Measurements from ENCODE around the gene MBTPS1.

The MBTPS1 gene

GRCh38 chr16:84047626-84048025, 69.1 kb downstream of the MBTPS1 start:
- H3K27me3 Mint-ChIP-seq, result peaks cover 26% of the 10 kb centered on the region
- peaks cover 33% of the 10 kb centered on the region for H3K36me3 Mint-ChIP-seq
- no peaks in the 10 kb centered on the region for H3K9me3 Mint-ChIP-seq
- H3K27ac Mint-ChIP-seq, result no peak overlapping the region
- peak; percentile 9 for ATAC-seq
- H3K4me3 Mint-ChIP-seq, result no peak overlapping the region
- H3K4me1 Mint-ChIP-seq, result peaks cover 6% of the 10 kb centered on the region

DNA sequence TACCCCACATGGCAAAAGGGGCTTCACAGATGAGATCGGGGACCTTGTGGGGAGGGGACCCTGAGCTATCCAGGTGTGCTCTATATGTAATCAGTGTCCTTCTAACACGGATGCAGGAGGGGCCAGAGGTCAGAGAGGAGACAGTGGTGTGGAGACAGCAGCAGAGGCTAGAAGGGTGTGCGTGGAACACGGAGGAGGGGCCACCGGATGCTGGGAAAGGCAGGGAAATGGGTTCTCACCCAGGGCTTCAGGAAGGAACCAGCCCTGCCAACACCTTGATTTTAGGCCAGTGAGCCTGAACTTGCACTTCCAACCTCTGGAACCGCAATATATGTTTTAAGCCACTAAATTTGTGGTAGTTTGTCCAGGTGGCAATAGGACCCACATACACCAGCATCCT, 69.5 kb downstream of the MBTPS1 start:
- peaks cover 30% of the 10 kb centered on the region for H3K27me3 Mint-ChIP-seq
- ATAC-seq, result no peak
- no peak overlapping the region for H3K27ac Mint-ChIP-seq
- peaks cover 6% of the 10 kb centered on the region for H3K4me1 Mint-ChIP-seq
- H3K9me3 Mint-ChIP-seq, result no peaks in the 10 kb centered on the region
- H3K4me3 Mint-ChIP-seq, result no peak overlapping the region
- H3K36me3 Mint-ChIP-seq, result peaks cover 28% of the 10 kb centered on the region

- Mint-ChIP-seq H3K4me1 (peaks cover 6% of the 10 kb centered on the region), H3K4me3 (no peak overlapping the region), H3K27me3 (peaks cover 37% of the 10 kb centered on the region), H3K27ac (no peak overlapping the region), H3K9me3 (no peaks in the 10 kb centered on the region), H3K36me3 (peaks cover 22% of the 10 kb centered on the region)
- no peak for ATAC-seq
Measured at GRCh38 chr16:84045818-84046470, 70.8 kb downstream of the MBTPS1 start.

DNA sequence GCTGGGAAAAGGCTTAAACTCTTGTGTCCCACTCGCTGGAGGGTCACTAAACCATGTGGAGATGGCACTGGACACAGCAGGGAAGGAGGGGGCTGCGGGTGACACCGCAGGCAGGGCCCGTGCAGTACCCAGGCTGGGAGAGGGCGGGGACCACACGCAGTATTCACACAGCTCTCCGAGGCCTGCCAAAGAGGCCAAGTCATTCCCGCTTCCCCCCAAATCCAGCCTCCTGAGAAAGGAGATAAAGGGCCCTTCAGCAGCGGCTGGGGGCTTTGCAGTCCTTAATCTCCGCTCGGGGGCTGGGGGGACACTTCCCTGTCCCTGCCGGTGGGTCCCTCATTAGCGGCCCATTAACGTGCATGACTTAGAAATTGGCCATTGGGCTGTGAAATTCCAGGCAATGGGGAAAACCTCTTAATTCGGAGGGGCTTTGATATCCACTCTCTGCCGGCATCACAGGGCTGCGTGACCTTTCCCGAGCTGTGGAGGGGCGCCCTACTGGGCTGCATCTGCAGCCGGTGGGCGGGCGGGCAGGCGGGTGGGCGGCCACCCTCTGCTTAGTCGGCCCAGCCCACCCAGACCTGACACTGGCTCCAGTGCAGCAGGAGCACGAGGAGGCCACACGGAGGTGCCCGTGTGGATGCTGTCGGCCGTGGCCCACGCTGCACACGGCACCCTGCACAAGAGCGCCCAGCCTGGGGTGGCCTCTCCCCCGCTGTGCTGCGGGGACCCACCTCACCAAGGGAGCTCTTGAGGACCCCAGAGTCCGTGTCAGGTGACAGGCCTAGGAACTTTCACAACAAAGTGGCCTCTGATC, 71.5 kb downstream of the MBTPS1 start:
- Mint-ChIP-seq H3K4me1 (peaks cover 6% of the 10 kb centered on the region), H3K36me3 (peaks cover 18% of the 10 kb centered on the region), H3K9me3 (no peaks in the 10 kb centered on the region), H3K4me3 (no peak overlapping the region), H3K27ac (no peak overlapping the region), H3K27me3 (peaks cover 45% of the 10 kb centered on the region)
- no peak for ATAC-seq

DNA sequence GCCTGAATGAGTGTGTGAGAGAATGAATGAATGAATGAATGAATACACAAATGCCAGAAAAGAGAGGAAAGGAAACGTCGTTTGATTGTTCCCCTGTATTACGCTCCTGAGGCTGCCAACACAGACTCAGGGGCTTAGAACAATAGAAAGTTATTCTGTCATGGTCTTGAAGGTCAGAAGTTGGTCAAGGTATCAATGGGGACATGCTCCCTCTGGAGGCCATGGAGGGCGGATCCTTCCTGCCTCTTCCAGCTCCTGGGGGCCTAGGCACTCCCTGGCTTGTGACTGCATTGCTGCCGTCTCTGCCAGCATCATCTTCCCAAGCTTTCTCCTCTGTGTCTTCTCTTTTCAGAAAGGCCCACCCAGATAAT, 72.6 kb downstream of the MBTPS1 start:
- Mint-ChIP-seq H3K36me3 (peaks cover 9% of the 10 kb centered on the region), H3K27me3 (peaks cover 47% of the 10 kb centered on the region), H3K27ac (no peak overlapping the region), H3K4me3 (no peak overlapping the region), H3K4me1 (peaks cover 6% of the 10 kb centered on the region), H3K9me3 (no peaks in the 10 kb centered on the region)
- no peak for ATAC-seq

GRCh38 chr16:84043486-84044117, 73.1 kb downstream of the MBTPS1 start:
- H3K4me1 Mint-ChIP-seq, result peaks cover 6% of the 10 kb centered on the region
- H3K27ac Mint-ChIP-seq, result no peak overlapping the region
- no peak overlapping the region for H3K4me3 Mint-ChIP-seq
- ATAC-seq, result no peak
- peaks cover 47% of the 10 kb centered on the region for H3K27me3 Mint-ChIP-seq
- H3K36me3 Mint-ChIP-seq, result peaks cover 5% of the 10 kb centered on the region
- no peaks in the 10 kb centered on the region for H3K9me3 Mint-ChIP-seq

GRCh38 chr16:84042879-84043485, 73.8 kb downstream of the MBTPS1 start:
- no peaks in the 10 kb centered on the region for H3K9me3 Mint-ChIP-seq
- no peak for ATAC-seq
- H3K27ac Mint-ChIP-seq, result no peak overlapping the region
- peaks cover 6% of the 10 kb centered on the region for H3K4me1 Mint-ChIP-seq
- peaks cover 47% of the 10 kb centered on the region for H3K27me3 Mint-ChIP-seq
- H3K36me3 Mint-ChIP-seq, result peaks cover 5% of the 10 kb centered on the region
- H3K4me3 Mint-ChIP-seq, result no peak overlapping the region

DNA sequence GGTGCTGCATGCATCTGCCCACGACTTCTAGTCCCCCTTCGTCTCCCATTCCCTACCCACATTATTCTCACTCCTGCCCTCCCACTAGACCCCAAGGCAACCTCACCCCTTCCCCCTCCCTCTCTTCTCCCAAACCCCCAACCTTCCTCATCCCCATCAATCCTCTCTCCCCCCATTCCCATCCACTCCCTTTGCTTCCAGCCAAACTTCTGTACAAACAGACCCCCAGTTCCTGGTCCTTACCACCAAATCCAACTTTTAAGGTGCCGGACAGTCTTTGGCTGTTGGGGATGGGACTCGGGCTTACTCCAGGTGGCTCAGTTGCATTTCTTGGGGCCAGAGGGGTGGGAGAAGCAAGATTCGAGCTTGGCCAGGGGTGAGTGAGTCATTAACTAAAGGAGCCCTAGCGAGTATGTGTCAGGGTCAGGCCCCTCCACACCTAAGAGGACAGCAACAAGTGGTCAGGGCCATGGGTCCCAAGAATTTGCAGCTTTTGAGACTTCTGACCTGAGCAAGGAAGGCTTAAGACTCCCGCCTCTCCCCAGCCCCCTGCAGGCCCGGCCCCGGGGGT, 74.3 kb downstream of the MBTPS1 start, which contains the start of gene SLC38A8:
TSS of gene SLC38A8 (minus strand) at position 488 of the 571 bp plus-strand sequence. CDS start 638 bp downstream, outside the sequence.
- Mint-ChIP-seq H3K27ac (no peak within 1 kb of the TSS), H3K4me1 (peaks cover 6% of the 10 kb centered on the region), H3K27me3 (peaks cover 47% of the 10 kb centered on the region), H3K4me3 (no peak within 1 kb of the TSS), H3K36me3 (peaks cover 5% of the 10 kb centered on the region), H3K9me3 (no peaks in the 10 kb centered on the region)
- no peak for ATAC-seq

- Mint-ChIP-seq H3K9me3 (no peaks in the 10 kb centered on the region), H3K36me3 (peaks cover under 1% of the 10 kb centered on the region), H3K4me3 (no peak overlapping the region), H3K27ac (no peak overlapping the region), H3K4me1 (peaks cover 6% of the 10 kb centered on the region), H3K27me3 (peaks cover 47% of the 10 kb centered on the region)
- no peak for ATAC-seq
Measured at GRCh38 chr16:84041881-84042280, 74.9 kb downstream of the MBTPS1 start.

- H3K9me3 Mint-ChIP-seq, result peaks cover 2% of the 10 kb centered on the region
- H3K4me1 Mint-ChIP-seq, result peaks cover 6% of the 10 kb centered on the region
- no peaks in the 10 kb centered on the region for H3K36me3 Mint-ChIP-seq
- H3K4me3 Mint-ChIP-seq, result no peak overlapping the region
- H3K27ac Mint-ChIP-seq, result no peak overlapping the region
- no peak for ATAC-seq
- peaks cover 47% of the 10 kb centered on the region for H3K27me3 Mint-ChIP-seq
Measured at GRCh38 chr16:84040823-84041820, 75.6 kb downstream of the MBTPS1 start.

- ATAC-seq, result no peak
Measured at GRCh38 chr16:84040226-84040822, 76.4 kb downstream of the MBTPS1 start.

DNA sequence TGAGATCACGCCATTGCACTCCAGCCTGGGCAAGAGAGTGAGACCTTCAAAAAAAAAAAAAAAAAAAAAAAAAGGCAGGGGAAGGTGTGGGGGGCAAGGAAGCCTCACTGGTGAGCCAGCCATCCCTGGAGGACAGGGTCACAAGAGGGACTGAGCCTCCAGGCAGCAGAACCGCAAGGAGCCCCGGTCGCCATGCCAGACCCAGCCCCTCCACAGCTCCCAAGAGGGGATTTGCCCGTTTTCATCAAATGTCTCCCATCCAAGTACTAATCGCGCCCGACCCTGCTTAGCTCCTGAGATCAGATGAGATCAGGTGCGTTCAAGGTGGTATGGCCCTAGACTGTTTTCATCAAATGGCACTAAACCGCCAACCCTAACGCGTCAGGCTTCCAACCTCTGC, 77.0 kb downstream of the MBTPS1 start:
- ATAC-seq, result no peak
- peaks cover 42% of the 10 kb centered on the region for H3K27me3 Mint-ChIP-seq

More at GRCh38 chr16:84040226-84040822, 76.4 kb downstream of the MBTPS1 start:
- Mint-ChIP-seq H3K27me3 (peaks cover 47% of the 10 kb centered on the region), H3K36me3 (no peaks in the 10 kb centered on the region), H3K4me1 (peaks cover 6% of the 10 kb centered on the region), H3K27ac (no peak overlapping the region), H3K4me3 (no peak overlapping the region), H3K9me3 (peaks cover 2% of the 10 kb centered on the region)

DNA sequence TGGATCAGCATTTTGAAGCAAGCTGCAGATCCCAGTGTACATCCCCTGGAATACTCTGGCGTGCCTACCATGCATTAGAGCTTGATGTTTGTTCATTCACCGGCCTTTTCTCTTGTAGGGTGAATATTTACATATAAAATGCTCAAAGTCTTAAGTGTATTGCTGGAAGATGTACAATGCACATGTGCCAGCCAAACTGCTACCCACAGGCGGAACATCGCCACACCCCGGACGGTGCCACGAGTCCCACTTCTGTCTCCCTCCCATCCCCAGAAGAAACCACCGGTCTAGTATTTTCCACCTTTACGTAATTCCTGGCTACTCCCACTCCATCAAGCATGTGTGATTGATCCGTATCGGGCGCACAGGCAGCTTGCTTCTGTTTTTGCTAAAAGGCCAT, 78.3 kb downstream of the MBTPS1 start:
- no peaks in the 10 kb centered on the region for H3K36me3 Mint-ChIP-seq
- no peak overlapping the region for H3K27ac Mint-ChIP-seq
- ATAC-seq, result no peak
- peaks cover 30% of the 10 kb centered on the region for H3K27me3 Mint-ChIP-seq
- H3K4me3 Mint-ChIP-seq, result no peak overlapping the region
- H3K9me3 Mint-ChIP-seq, result peaks cover 2% of the 10 kb centered on the region
- no peaks in the 10 kb centered on the region for H3K4me1 Mint-ChIP-seq

More for the DNA sequence above, 77.0 kb downstream of the MBTPS1 start:
- Mint-ChIP-seq H3K4me3 (no peak overlapping the region), H3K27ac (no peak overlapping the region), H3K4me1 (peaks cover 6% of the 10 kb centered on the region), H3K9me3 (peaks cover 2% of the 10 kb centered on the region), H3K36me3 (no peaks in the 10 kb centered on the region)

Measured in stimulated activated memory B cell treated with anti-CD40 and anti-IgM and Interleukin-4, amounts not matched to agents 10 μg/mL and 1 μg/mL and 100 μg/mL, for 72 hours (primary cell).